ENCODE results near the gene MARCHF2. TPM values are rescaled to one million over a fixed set of nuclear protein-coding genes. Genes with fewer than 3 reads are reported as not detected.
A peak's percentile ranks its signal among the peaks of the same experiment; 100 is the strongest.

The MARCHF2 gene
- total RNA-seq, 2 donors from 2014 or later, result 32.9 to 35.9 TPM

- peaks cover 82% of the 10 kb centered on the region for H3K4me1 ChIP-seq
- ATAC-seq, result no peak
Measured at GRCh38 chr19:8459095-8459494, 46.0 kb downstream of the MARCHF2 start.

GRCh38 chr19:8459520-8460270 is 46.6 kb downstream of the MARCHF2 start:
- 27 to 29% methylated on average over 6 of the region's 6 CpGs for WGBS, 2 donors
- Histone ChIP-seq H3K27me3 (no peaks in the 10 kb centered on the region), H3K4me3 (no peak overlapping the region), H3K27ac (peak overlapping the region; percentile 31 to 65 (median 48)), H3K36me3 (replicated peaks in 1 of 2; ENCODE audit: insufficient read depth in 1 of 2, low read depth in 2 of 2) (peaks cover 0 to 3% of the 10 kb centered on the region in 2 donors), H3K9me3 (no peaks in the 10 kb centered on the region), H3K4me1 (peaks cover 76% of the 10 kb centered on the region)
- DNase-seq, result no peak
- peak; percentile 57 for ATAC-seq
- intact Hi-C loops (cut with DNase I), result no loop called here
- no peak for TF ChIP-seq CTCF (IDR thresholded peaks at IDR 0.05)
- TF ChIP-seq POLR2A (IDR thresholded peaks at IDR 0.05), result no peak

More at GRCh38 chr19:8459095-8459494, 46.0 kb downstream of the MARCHF2 start:
- Histone ChIP-seq H3K27me3 (no peaks in the 10 kb centered on the region), H3K4me3 (no peak overlapping the region), H3K9me3 (no peaks in the 10 kb centered on the region), H3K27ac (peak overlapping the region; percentile 31 to 65 (median 48)), H3K36me3 (replicated peaks in 1 of 2; ENCODE audit: insufficient read depth in 1 of 2, low read depth in 2 of 2) (peaks cover 0 to 3% of the 10 kb centered on the region in 2 donors)
- intact Hi-C loops (cut with DNase I), result no loop called here
- TF ChIP-seq CTCF (IDR thresholded peaks at IDR 0.05) (no peak), POLR2A (IDR thresholded peaks at IDR 0.05) (no peak)
- WGBS, 2 donors, result 67 to 80% methylated on average over 4 to 7 of the region's 7 CpGs
- no peak for DNase-seq

- intact Hi-C loops (cut with DNase I), result no loop called here
- DNase-seq (no peak), ATAC-seq (no peak)
- Histone ChIP-seq H3K27me3 (no peaks in the 10 kb centered on the region), H3K9me3 (no peaks in the 10 kb centered on the region), H3K36me3 (replicated peaks in 1 of 2; ENCODE audit: insufficient read depth in 1 of 2, low read depth in 2 of 2) (peaks cover 0 to 11% of the 10 kb centered on the region in 2 donors), H3K4me3 (no peak overlapping the region), H3K27ac (peak overlapping the region in 3 of 4 donors; percentile 31 to 65 (median 55)), H3K4me1 (peaks cover 71% of the 10 kb centered on the region)
- WGBS, 2 donors, result 75 to 77% methylated on average over 7 of the region's 7 CpGs
- TF ChIP-seq CTCF (IDR thresholded peaks at IDR 0.05), result no peak
- no peak for TF ChIP-seq POLR2A (IDR thresholded peaks at IDR 0.05)
Measured at GRCh38 chr19:8460516-8461298, 47.6 kb downstream of the MARCHF2 start.

GRCh38 chr19:8461376-8461775 is 48.3 kb downstream of the MARCHF2 start:
- no peak overlapping the region for H3K4me3 ChIP-seq
- peaks cover 68% of the 10 kb centered on the region for H3K4me1 ChIP-seq
- TF ChIP-seq POLR2A (IDR thresholded peaks at IDR 0.05) (no peak), CTCF (IDR thresholded peaks at IDR 0.05) (no peak)
- WGBS, 2 donors, result 87 to 94% methylated on average over 4 of the region's 4 CpGs
- intact Hi-C loops (cut with DNase I), result no loop called here
- ATAC-seq, result no peak
- H3K27me3 ChIP-seq, result no peaks in the 10 kb centered on the region
- H3K36me3 ChIP-seq (replicated peaks in 1 of 2; ENCODE audit: insufficient read depth in 1 of 2, low read depth in 2 of 2), result peaks cover 0 to 11% of the 10 kb centered on the region in 2 donors
- no peaks in the 10 kb centered on the region for H3K9me3 ChIP-seq
- H3K27ac ChIP-seq, result no peak overlapping the region
- no peak for DNase-seq
